ENCODE measurements around the gene SYT7. TPM values are rescaled to one million over a fixed set of nuclear protein-coding genes. Genes with fewer than 3 reads are reported as not detected.

The SYT7 gene
- total RNA-seq, 4 donors from 2014 or later = 5.4 to 8.4 (median 7.5) TPM

- H3K27ac ChIP-seq = no peak overlapping the region
- no peak overlapping the region for H3K4me3 ChIP-seq
- peaks cover 4% of the 10 kb centered on the region for H3K27me3 ChIP-seq
- WGBS = 39% methylated on average over 12 of the region's 22 CpGs
- no peaks in the 10 kb centered on the region for H3K9me3 ChIP-seq
- TF ChIP-seq EP300 (IDR thresholded peaks at IDR 0.05) (no peak), POLR2AphosphoS5 (IDR thresholded peaks at IDR 0.05) (no peak), POLR2A (IDR thresholded peaks at IDR 0.05) (no peak), CTCF (IDR thresholded peaks at IDR 0.05) (no peak)
- H3K36me3 ChIP-seq = no peaks in the 10 kb centered on the region
- H3K4me1 ChIP-seq = peaks cover 20% of the 10 kb centered on the region
- no peak for DNase-seq (ENCODE audit: low spot score in 2 of 2)
Observed at GRCh38 chr11:61516191-61516590, 64.7 kb downstream of the SYT7 start.

- no peak for TF ChIP-seq EP300 (IDR thresholded peaks at IDR 0.05)
- TF ChIP-seq POLR2A (IDR thresholded peaks at IDR 0.05) = no peak
- no peak for TF ChIP-seq POLR2AphosphoS5 (IDR thresholded peaks at IDR 0.05)
- TF ChIP-seq CTCF (IDR thresholded peaks at IDR 0.05) = no peak
- H3K4me1 ChIP-seq = peaks cover 20% of the 10 kb centered on the region
- H3K27ac ChIP-seq = no peak overlapping the region
- H3K36me3 ChIP-seq = no peaks in the 10 kb centered on the region
- 85% methylated on average over 10 of the region's 10 CpGs for WGBS
- H3K9me3 ChIP-seq = no peaks in the 10 kb centered on the region
- DNase-seq (ENCODE audit: low spot score in 2 of 2) = no peak
- H3K4me3 ChIP-seq = no peak overlapping the region
- peaks cover 8% of the 10 kb centered on the region for H3K27me3 ChIP-seq
Observed at GRCh38 chr11:61515686-61516085, 65.2 kb downstream of the SYT7 start.

GRCh38 chr11:61514050-61514917 is 66.6 kb downstream of the SYT7 start:
- Histone ChIP-seq H3K9me3 (no peaks in the 10 kb centered on the region), H3K27me3 (peaks cover 22% of the 10 kb centered on the region), H3K4me1 (peaks cover 28% of the 10 kb centered on the region), H3K27ac (no peak overlapping the region), H3K4me3 (no peak overlapping the region), H3K36me3 (no peaks in the 10 kb centered on the region)
- TF ChIP-seq POLR2AphosphoS5 (IDR thresholded peaks at IDR 0.05) (no peak), CTCF (IDR thresholded peaks at IDR 0.05) (no peak), EP300 (IDR thresholded peaks at IDR 0.05) (no peak), POLR2A (IDR thresholded peaks at IDR 0.05) (no peak)
- 75% methylated on average over 10 of the region's 11 CpGs for WGBS
- DNase-seq (ENCODE audit: low spot score in 2 of 2) = no peak

- H3K27me3 ChIP-seq = peaks cover 32% of the 10 kb centered on the region
- no peak overlapping the region for H3K27ac ChIP-seq
- TF ChIP-seq CTCF (IDR thresholded peaks at IDR 0.05) (no peak), EP300 (IDR thresholded peaks at IDR 0.05) (no peak), POLR2A (IDR thresholded peaks at IDR 0.05) (no peak), POLR2AphosphoS5 (IDR thresholded peaks at IDR 0.05) (no peak)
- no peak overlapping the region for H3K4me3 ChIP-seq
- H3K4me1 ChIP-seq = peaks cover 38% of the 10 kb centered on the region
- DNase-seq (ENCODE audit: low spot score in 2 of 2) = no peak
- no peaks in the 10 kb centered on the region for H3K36me3 ChIP-seq
- H3K9me3 ChIP-seq = no peaks in the 10 kb centered on the region
- WGBS = 71% methylated on average over 10 of the region's 11 CpGs
Observed at GRCh38 chr11:61513143-61513765, 67.6 kb downstream of the SYT7 start.

- no peaks in the 10 kb centered on the region for H3K9me3 ChIP-seq
- peaks cover 43% of the 10 kb centered on the region for H3K4me1 ChIP-seq
- H3K4me3 ChIP-seq = no peak overlapping the region
- no peak overlapping the region for H3K27ac ChIP-seq
- H3K27me3 ChIP-seq = peaks cover 40% of the 10 kb centered on the region
- WGBS = 71% methylated on average over 4 of the region's 4 CpGs
- DNase-seq (ENCODE audit: low spot score in 2 of 2) = no peak
- H3K36me3 ChIP-seq = no peaks in the 10 kb centered on the region
- TF ChIP-seq POLR2A (IDR thresholded peaks at IDR 0.05) (no peak), CTCF (IDR thresholded peaks at IDR 0.05) (no peak), EP300 (IDR thresholded peaks at IDR 0.05) (no peak), POLR2AphosphoS5 (IDR thresholded peaks at IDR 0.05) (no peak)
Observed at GRCh38 chr11:61512435-61512834, 68.4 kb downstream of the SYT7 start.
